ENCODE measurements around the gene WNT3. TPM values are rescaled to one million over a fixed set of nuclear protein-coding genes. Genes with fewer than 3 reads are reported as not detected.

WNT3 gene, protein sequence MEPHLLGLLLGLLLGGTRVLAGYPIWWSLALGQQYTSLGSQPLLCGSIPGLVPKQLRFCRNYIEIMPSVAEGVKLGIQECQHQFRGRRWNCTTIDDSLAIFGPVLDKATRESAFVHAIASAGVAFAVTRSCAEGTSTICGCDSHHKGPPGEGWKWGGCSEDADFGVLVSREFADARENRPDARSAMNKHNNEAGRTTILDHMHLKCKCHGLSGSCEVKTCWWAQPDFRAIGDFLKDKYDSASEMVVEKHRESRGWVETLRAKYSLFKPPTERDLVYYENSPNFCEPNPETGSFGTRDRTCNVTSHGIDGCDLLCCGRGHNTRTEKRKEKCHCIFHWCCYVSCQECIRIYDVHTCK
- total RNA-seq = 3.3 TPM
- long read RNA-seq, partial matches to known transcripts = 4 of 9 reads
- long read RNA-seq, other reads (novel, unspliced or antisense) = 5 of 9 reads

DNA sequence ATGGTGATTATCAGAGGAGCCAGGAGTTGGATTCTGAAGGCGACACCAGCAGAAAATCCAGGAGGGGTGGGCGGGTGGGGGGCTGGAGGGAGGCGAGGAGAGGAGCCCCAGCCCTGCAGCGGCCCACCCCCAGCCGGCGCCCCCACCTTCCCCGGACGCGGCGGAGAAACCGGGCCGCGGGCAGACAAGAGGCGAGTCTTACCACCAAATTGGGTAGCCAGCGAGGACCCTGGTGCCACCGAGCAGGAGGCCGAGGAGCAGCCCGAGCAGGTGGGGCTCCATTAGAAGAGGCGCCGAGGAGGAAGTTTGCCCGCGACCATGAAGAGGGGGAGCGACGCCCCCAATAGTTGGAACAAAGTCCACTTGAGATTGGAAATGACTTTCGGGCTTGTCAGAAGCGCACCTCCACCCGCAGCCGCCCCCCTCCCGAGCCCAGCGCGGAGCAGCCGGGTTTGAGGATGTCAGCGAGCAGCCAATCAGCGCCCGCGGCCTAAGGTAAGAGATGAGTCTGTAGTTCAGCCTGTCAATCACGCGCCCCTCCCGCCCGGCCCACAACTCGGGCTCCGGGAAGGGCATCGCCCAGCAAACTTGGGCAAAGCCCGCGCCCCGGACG lies at the start of gene WNT3:
Gene WNT3 (minus strand): TSS at position 377 of the 613 bp plus-strand sequence. CDS start 95 bp downstream, at position 282.
- ATAC-seq (no peak), DNase-seq (peak; percentile 75)
- Histone ChIP-seq H3K27me3 (peaks cover 76% of the 10 kb centered on the region), H3K4me1 (peaks cover 21% of the 10 kb centered on the region), H3K9me3 (no peaks in the 10 kb centered on the region), H3K36me3 (no peaks in the 10 kb centered on the region), H3K27ac (no peak within 1 kb of the TSS), H3K4me3 (peak within 1 kb of the TSS; percentile 34)
- intact Hi-C loops (cut with DNase I) = no loop called here
- TF ChIP-seq, protein P1, sequence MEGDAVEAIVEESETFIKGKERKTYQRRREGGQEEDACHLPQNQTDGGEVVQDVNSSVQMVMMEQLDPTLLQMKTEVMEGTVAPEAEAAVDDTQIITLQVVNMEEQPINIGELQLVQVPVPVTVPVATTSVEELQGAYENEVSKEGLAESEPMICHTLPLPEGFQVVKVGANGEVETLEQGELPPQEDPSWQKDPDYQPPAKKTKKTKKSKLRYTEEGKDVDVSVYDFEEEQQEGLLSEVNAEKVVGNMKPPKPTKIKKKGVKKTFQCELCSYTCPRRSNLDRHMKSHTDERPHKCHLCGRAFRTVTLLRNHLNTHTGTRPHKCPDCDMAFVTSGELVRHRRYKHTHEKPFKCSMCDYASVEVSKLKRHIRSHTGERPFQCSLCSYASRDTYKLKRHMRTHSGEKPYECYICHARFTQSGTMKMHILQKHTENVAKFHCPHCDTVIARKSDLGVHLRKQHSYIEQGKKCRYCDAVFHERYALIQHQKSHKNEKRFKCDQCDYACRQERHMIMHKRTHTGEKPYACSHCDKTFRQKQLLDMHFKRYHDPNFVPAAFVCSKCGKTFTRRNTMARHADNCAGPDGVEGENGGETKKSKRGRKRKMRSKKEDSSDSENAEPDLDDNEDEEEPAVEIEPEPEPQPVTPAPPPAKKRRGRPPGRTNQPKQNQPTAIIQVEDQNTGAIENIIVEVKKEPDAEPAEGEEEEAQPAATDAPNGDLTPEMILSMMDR (IDR thresholded peaks at IDR 0.05) = no peak

DNA sequence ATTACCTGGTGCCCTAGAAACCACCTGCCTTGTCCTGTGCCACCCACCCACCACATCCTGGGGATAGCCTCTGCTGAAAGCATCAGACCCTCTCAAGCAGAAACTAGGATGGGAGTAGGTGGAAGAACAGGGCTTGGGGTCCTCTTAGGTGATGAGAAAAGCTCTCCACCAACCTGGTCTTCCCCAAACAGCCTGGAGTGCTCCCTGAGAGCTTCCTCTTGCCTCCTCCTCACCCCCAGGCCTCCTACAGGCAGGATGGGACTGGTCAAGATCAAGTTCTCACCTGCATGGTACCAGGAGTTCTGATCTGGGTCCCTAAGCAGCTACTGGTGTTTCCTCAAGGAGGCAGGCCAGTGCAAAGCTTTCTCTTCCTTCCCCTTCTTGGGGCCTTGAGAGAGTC lies 48.3 kb upstream of the WNT3 start:
- no peak for ATAC-seq
- H3K27me3 ChIP-seq = no peaks in the 10 kb centered on the region
- no peaks in the 10 kb centered on the region for H3K36me3 ChIP-seq
- intact Hi-C loops (cut with DNase I) = no loop called here
- H3K4me3 ChIP-seq = no peak overlapping the region
- no peaks in the 10 kb centered on the region for H3K9me3 ChIP-seq
- H3K27ac ChIP-seq = no peak overlapping the region
- H3K4me1 ChIP-seq = no peaks in the 10 kb centered on the region
- no peak for DNase-seq
- TF ChIP-seq, protein P1 (IDR thresholded peaks at IDR 0.05) = no peak

DNA sequence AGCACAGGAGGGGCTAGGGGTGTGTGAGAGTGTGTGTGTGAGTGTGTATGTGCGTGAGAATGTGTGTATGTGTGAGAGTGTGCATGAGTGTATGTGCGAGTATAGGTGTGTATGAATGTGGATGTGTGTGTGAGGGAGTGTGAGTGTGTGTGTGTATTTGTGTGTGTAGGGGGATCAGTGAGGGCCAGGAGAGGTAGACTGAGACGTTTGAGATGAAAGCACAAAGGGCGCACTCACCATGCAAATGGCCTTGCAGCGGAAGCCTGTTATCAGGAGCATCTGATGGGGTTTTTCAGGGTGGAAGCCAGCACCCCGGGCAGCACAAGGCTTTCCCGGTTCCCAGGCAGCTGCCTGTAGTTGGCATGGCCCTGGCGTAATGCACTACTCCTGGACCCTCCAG lies 47.8 kb upstream of the WNT3 start:
- ATAC-seq (no peak), DNase-seq (no peak)
- intact Hi-C loops (cut with DNase I) = no loop called here
- no peaks in the 10 kb centered on the region for H3K36me3 ChIP-seq
- H3K9me3 ChIP-seq = no peaks in the 10 kb centered on the region
- TF ChIP-seq, protein P1 (IDR thresholded peaks at IDR 0.05) = no peak
- H3K4me3 ChIP-seq = no peak overlapping the region
- no peaks in the 10 kb centered on the region for H3K4me1 ChIP-seq
- no peak overlapping the region for H3K27ac ChIP-seq
- H3K27me3 ChIP-seq = no peaks in the 10 kb centered on the region

DNA sequence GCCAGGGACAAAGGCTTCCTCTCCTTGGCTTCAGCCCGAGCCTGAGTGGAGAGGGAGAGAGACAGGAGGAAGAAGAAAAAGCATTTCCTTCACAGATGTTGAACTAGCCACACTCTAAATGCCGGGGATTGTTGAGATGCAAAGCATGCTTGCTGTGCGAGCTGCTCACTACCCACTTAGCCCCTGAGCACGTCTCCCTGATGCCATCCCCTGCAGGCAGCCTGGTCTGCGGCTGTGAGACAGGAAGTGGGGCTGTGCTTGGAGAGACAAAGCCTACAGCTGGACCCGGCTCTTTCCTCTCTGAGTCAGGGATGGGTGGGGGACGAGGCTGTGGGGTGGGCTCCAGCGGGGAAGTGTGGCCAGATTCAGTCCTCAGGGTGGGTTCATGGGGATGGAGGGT lies 46.6 kb upstream of the WNT3 start:
- Histone ChIP-seq H3K4me1 (no peaks in the 10 kb centered on the region), H3K9me3 (no peaks in the 10 kb centered on the region), H3K36me3 (no peaks in the 10 kb centered on the region), H3K27me3 (no peaks in the 10 kb centered on the region), H3K27ac (no peak overlapping the region), H3K4me3 (no peak overlapping the region)
- intact Hi-C loops (cut with DNase I) = no loop called here
- TF ChIP-seq, protein P1 (IDR thresholded peaks at IDR 0.05) = no peak
- DNase-seq (no peak), ATAC-seq (no peak)

DNA sequence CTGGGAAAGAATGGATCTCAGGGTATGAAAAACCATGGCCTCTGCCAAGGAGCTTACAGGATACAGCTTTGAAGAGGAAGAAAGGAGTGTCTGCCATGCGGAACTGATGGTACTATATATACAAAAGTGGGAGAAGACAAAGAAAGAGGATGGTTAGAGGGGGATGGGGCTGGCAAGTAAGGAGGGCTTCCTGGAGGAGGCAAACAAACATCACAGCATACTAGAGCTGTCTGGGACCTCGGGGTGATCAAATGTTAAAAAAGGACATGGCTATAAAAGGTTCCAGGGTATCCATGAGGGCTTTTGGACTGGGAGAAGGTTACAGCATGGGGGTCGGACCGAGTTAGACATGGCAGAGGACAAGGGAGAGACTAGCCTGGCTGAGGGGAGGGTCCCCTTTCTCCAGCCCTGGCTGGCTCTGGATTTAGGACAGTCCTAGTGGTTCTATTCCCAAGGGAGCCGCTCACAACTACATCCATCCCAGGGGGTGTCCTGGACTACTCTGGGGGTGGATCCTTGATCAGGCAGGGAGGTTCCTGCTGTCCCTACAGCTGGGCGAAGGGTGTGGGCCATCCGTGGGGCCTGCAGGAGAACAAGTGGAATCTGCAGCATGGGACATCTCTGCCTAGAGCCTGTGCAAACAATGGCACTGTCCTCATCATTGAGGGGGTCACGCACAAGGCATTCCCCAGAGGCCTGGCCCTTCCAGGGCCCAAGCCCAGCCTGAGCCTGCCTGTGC lies 45.1 kb upstream of the WNT3 start:
- ATAC-seq (no peak), DNase-seq (no peak)
- Histone ChIP-seq H3K27me3 (no peaks in the 10 kb centered on the region), H3K36me3 (no peaks in the 10 kb centered on the region), H3K9me3 (no peaks in the 10 kb centered on the region), H3K4me1 (no peaks in the 10 kb centered on the region), H3K4me3 (no peak overlapping the region), H3K27ac (no peak overlapping the region)
- intact Hi-C loops (cut with DNase I) = no loop called here
- TF ChIP-seq, protein P1 (IDR thresholded peaks at IDR 0.05) = no peak
